Inflammatory macrophage (primary cell): ENCODE measurements around the gene GABARAPL1.

ENCODE experiments used
- DNase-seq, 2 donors: peaks; one replicate each; pipeline ENCODE4 v3.0.0-alpha.2; 2020 to 2022

Gene GABARAPL1

DNA sequence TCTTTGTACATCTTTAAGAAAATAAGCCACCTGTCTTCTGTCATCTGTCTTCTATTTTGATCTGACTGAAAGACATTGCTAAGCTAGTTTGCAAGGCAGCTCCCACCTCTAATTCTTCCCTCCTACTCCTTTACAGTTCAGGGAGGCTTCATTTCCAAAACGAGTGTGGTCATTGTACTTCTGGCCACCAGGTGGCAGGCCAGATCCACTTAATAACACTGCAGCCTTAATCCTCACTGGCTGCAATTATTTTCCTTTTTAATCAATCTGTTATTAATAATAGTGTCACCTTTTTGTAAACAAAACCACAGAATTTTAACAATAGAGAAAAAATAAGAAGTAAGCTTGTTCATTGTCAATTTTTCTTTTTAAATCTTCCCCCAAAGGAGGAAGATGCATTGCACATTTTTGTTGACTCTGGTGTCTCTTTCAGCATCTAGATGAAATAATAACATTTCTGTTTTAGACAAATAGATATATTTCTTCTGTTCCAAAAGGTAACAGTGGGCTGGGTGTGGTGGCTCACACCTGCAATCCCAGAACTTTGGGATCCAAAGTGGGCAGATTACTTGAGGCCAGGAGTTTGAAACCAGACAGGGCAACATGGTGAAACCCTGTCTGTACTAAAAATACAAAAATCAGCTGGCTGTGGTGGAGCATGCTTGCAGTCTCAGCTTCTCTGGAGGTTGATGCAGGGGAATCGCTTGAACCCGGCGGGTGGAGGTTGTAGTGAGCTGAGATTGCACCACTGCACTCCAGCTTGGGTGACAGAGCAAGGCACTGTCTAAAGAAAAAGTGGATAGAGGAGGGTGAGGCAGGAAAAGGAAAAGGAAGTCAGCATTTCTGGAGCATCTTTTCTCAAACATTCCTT, 23.3 kb downstream of the GABARAPL1 start:
- peak; percentile 45 to 53 for DNase-seq

DNA sequence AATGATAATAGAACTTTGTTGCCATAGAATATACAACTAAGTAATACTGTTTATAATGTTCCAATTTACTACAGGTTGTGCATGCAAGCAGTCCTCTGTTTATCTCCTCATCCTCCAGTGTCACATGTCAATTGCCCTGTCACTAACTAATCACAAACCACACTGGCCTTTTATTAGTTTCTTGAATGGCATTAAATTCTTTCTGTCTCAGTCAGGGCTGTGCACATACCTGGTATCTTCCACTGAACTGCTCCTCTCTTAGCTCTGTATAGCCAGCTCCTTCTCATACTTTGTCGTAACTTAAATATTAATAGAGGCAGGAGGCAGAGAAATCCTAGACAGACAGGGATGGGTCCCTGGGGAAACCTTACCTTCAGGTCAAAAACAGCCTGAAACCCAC, 24.0 kb downstream of the GABARAPL1 start:
- no peak for DNase-seq

DNA sequence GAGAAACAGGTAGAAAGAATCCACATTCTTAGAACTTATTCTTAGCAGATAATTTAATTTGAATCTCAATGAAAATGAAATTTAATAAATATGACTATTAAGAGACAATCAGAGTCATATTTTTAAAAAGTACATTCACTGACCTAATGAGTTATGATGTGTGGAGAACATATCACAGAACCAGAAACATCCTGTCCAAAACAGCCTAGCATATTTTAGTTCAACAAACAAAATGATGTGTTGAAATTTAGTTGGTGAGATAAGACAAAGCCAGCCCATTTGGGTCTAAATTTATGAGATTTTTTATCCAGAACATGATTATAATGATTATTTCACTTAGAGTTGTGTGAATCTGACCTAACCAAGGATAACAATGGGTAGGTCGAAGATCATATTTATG, 25.8 kb downstream of the GABARAPL1 start:
- no peak for DNase-seq

DNA sequence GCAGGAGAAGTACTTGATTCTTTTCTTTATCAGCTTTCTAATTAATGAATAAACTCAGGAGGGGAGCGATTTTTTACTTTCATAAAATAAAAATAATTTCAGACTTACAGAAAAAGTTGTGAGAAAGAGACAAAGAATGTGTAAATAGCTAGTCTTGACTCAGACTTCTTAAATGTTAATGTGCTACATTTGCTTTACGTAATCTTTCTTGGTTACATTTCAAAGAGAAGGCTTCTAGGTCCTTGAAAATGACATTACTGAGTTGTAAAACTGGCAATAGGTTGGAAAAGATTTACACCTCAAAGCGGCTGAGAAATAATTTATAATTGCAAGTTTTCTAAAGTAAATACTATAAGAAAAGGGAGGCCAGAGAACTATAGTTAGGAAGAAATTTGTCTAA, 28.6 kb downstream of the GABARAPL1 start:
- no peak for DNase-seq

DNA sequence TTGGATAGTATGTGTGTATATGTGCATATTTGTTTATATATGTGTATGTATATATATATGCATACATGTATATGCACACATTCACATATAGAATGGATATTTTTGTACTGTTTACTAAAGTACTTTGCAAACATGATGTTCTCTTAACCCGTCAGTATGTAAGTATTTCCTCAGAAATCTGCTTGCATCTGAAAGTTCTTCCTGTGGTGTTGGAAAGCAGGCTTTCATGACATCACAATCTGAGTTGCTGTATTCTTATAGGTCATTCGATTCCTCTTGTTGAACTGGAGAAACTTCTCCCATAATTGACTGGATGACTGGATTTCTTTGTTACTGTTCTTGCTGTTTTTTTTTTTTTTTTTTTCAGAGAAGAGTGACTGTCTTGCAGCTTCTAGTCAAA, 29.1 kb downstream of the GABARAPL1 start:
- no peak for DNase-seq

DNA sequence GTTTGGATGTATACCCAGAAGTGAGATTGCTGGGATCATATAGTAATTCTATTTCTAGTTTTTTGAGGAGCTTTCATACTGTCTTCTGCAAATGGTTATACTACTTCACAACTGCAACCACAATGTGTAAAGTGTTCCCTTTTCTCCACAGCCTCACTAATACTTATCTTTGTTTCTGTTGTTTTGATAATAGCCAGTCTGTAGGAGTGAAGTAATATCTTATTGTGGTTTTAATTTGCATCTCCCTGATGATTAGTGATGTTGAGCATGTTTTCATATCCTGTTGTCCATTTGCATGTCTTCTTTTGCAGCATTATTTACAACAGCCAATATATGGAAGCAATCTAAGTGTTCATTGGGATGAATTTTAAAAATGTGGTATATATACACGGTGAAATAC, 29.9 kb downstream of the GABARAPL1 start:
- DNase-seq, result no peak

DNA sequence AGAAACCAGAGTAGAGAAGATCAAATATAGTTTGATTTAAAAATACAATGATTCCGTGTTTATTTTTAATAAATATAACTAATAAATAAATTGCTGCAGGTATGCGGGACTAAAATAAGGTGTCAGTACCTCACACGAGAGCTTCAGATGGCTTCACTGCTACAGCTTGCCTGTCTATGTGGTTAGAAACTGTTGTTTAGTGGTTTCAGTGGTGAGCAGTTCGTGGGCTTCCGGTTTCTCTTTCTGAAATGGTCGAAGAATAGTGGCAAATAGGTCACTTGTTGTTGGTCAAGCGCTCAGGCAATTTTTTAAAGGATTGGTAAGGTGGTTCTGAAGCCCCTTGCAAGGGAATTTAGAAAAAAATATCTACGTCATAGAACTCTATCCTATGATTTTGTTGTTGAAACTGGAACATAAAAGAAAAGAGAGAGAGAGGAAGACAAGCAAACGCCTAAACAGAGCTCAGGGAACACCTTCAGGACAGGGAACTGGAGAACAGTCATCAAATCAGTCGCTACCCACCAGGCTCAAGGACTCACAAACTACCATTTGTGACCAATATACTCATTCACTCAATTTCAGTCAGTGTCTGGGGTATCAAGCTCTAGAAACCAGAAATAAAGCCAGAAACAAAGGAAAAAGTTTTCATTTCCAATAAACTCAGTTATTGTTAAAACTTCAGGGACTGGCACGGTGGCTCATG, 31.3 kb downstream of the GABARAPL1 start:
- DNase-seq, result peak; percentile 38 to 47

DNA sequence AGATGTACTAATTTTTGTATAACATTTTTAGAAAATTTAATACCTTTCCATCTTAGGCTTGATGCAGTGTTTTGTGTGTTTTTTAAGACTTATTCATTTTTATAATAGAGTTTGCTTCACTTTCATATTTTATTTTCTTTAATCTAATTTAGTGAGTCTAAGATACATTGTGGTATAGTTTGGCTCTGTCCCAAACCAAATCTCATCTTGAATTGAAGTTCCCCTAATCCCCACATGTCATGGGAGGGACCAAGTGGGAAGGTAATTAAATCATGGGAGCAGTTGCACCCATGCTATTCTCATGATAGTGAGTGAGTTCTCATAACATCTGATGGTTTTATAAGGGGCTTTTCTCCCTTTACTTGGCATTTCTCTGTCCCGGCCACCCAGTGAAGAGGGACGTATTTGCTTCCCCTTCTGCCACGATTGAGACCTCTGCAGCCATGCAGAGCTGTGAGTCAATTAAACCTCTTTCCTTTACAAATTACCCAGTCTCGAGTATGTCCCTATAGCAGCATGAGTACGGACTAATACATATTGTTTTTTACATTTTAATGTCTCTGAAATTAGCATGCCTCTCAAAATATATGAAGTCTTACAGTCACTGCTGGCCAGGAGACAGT, 34.9 kb downstream of the GABARAPL1 start:
- peak in 1 of 2 donors; percentile 5 for DNase-seq

DNA sequence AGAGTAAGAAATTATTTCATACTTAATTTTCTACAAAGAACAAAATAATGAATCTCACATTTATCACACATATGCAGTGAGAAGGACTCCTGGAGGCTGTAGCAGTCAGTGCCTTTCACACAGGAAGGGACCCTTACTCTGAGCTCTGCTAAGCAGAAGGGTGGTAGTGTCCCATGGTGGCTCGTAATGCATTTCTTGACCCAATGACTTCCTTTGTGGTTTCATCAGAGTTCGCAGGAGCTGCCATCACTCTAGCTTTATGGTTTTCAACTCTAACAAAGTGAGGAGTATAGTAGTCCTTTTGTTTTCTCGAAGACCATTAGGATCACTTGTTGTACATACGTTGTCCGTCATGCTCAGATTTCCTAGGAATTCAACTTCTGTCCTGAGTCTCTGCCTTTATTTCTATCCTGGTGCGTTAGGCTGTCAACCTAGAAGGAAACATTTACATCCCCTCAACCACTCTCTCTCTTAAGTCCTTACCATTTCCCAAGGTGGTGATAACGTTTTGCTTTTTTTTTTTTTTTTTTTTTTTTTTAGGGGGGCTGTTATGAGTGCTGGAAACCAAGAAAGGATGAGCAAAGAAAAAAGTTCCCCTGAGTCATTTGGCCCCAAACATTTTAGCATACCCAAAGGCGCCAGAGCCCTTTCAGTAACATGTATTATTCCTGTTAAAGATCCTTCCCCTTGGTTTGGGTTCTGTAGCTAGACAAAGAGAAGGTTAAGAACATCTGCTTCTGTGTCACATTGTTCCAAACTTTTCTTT, 37.2 kb downstream of the GABARAPL1 start:
- no peak for DNase-seq

DNA sequence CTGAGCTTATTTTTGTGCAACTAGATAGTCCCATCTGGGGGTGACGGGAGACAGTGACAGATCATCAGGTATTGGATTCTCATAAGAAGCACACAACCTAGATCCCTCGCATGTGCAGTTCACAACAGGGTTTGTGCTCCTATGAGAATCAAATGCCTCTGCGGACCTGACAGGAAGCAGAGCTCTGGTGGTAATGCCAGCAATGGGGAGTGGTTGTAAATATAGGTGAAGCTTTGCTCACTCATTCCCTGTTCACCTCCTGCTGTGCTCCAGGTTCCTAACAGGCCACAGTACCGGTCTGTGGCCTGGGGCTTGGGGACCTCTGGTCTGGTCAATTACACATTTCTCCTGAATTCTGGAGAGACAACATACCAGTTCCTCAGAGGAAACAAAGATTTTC, 39.0 kb downstream of the GABARAPL1 start:
- no peak for DNase-seq

DNA sequence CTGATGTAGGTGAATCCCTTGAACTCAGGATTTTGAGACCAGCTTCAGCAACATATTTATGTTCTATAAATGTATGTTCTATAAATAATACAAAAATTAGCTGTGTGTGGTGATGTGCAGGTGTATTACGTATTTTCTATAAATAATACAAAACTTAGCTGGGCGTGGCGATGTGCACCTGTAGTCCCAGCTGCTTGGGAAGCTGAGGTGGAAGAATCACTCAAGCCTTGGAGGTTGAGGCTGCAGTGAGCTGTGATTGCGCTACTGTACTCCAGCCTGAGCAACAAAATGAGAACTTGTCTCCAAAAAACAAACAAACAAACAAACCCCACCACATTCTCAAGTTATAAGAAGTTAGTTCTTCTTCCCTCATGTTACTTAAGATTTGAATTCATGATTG, 39.5 kb downstream of the GABARAPL1 start:
- DNase-seq, result no peak

DNA sequence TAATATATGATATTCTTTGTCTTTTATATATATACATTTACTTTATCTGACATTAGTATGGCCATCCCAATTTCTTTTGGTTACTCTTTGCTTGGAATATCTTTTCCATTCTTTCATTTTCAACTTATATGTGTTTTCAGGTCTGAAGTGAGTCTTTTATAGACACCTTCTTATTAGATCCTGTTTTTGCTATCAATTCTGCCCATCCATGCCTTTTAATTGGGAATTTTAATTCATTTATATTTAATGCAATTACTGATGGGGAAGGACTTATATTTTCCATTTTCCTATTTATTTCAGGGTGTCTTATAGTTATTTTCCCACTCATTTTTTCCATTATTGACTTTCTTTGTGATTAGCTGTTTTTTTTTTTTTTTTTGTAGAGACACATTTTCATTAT, 43.4 kb downstream of the GABARAPL1 start:
- no peak for DNase-seq

DNA sequence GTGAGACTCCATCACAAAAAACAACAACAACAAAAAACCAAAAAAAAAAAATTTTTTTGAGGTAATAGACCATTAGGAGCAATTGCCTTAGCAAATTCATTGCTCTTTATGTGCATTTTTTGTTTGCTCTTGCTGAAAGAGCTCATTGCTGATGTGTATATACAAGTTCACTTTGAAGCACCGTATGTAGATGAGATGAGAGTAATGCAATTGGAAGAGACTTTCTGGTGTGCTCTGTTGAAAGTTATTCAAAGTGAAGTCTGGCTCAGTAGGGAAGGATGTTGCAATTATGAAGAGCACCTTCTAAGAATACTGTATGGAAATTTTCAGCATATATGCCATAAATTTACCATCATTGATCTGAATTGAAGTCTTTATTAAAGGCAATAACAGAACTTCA, 48.2 kb downstream of the GABARAPL1 start:
- no peak for DNase-seq

DNA sequence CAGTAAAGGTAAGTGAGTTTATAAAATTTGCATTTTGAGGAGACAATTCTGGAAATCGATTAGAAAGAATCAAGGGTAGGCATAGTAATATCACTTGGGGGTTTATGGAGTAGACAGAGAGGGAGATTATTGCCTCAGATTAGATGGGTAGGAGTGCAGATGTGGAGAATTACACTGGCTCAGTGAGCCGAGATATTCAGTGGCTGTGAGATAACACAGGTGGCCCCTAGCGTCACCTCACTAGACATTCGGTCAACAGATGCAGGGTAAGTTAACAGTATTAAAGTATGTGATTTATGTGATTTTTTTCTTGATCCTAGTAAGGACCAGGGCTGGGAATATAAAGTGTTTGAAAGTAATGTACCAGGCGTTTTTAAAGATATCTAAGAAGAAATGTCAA, 55.4 kb downstream of the GABARAPL1 start:
- DNase-seq, result no peak

DNA sequence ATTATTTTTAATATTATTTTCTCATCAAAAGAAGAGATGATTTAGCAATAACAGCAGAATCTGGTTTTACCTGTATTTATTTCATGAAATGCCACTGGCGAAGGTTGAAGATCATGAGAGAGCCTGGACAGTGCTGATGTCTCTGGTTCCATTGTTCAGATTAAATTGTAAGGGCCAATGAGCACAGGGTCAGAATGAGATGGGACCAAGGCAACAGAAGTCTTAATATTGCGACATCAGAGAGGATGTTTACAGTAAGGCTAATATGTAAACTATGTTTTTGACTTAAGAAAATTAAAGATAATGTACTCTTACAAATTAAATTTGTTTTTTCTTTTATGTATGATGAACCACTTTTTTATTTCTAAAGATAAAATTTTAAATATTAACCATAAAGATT, 59.8 kb downstream of the GABARAPL1 start:
- no peak for DNase-seq
